22Rv1 (cell line): Measurements from ENCODE around the gene FANCC.

Source experiments
- CTCF ChIP-seq: fragments of 450-650 bp; IDR thresholded peaks from 2 replicates; pipeline ENCODE4 v1.5.1; 2017; ENCODE audit warnings: mild to moderate bottlenecking
- ZFX ChIP-seq: fragments of 450-650 bp; IDR thresholded peaks from 2 replicates; pipeline ENCODE4 v1.6.1; 2017; ENCODE audit warnings: antibody characterized with exemption, borderline replicate concordance

GRCh38 chr9:95077766-95078370, 239.6 kb downstream of the FANCC start:
- TF ChIP-seq CTCF = no peak
- TF ChIP-seq ZFX = no peak
